T-helper 2 cell treated with Interferon-gamma antibody and Interleukin-4, amounts not matched to agents 5 μg/mL and 100 μg/mL, for 36 hours (primary cell): ENCODE results near the gene PGAP2.
"Not testable (repeated sequence)": the region's sequence is repeated elsewhere in the genome, so short reads cannot be mapped to it uniquely, and the experiment has no call there.

Experiments used
- DNase-seq: peaks from one replicate; pipeline ENCODE4 v3.0.0; 2021; ENCODE audit warnings: low spot score
- H3K27ac Mint-ChIP-seq: one replicate; pipeline ENCODE4 v1.8.0; 2021; ENCODE audit warnings: mild to moderate bottlenecking, mixed read lengths
- H3K27me3 Mint-ChIP-seq: one replicate; pipeline ENCODE4 v1.8.0; 2021; ENCODE audit warnings: low read depth, mixed read lengths
- H3K36me3 Mint-ChIP-seq: one replicate; pipeline ENCODE4 v1.8.0; 2021; ENCODE audit warnings: low read depth, mixed read lengths
- H3K4me1 Mint-ChIP-seq: one replicate; pipeline ENCODE4 v1.8.0; 2021; ENCODE audit warnings: low read depth, mixed read lengths
- H3K4me3 Mint-ChIP-seq: one replicate; pipeline ENCODE4 v1.8.0; 2022; ENCODE audit warnings: mild to moderate bottlenecking, moderate library complexity, mixed read lengths
- H3K9me3 Mint-ChIP-seq: one replicate; pipeline ENCODE4 v1.8.0; 2021; ENCODE audit warnings: mixed read lengths

Gene PGAP2

DNA sequence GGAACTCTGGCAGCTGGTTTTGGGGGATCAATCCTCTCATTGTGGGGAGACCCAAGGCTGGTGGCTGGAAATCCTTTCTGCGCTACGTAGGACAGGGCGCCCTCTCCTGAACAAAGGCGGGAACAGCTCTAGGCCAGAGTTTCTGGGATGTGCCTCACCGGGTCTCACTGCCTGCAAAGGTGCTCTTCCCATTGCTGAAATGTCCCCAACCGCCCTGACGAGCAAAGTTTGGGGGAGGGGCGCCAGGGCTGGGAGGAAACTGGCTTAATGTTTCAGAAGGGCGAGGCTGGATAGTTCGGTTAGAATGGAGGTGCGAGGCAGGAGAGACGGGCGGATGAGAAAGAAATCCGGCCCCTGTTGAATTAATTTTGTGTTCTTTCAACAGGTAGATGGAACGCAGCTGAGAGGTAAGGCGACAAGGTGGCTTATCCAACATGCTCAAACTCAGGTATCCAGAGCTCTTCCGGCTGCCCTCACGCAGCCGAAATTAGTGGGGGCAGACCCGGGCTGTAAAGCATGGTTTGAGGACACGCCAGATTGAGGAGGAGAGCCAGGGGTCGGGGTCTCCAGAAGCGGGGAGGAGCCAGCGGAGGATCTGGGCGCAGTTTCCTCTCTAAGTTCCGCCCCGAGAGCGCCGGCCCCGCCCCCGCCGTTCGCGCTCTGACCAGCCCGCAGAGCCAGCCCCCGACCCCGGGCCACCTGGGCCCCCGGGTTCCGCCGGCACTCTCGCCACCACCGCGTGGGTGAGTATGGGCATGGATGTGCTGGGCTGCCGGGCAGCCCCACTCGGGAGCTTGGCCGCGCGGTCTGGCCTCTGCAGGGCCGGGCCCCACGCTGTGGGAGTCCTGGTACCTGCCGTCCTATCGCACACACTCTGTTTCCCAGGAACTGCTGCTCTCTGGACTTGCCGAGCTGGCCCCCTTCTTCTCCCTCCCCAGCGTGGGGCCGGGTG, at the start of gene PGAP2:
TSS of gene PGAP2 (plus strand) at position 652 of the 952 bp plus-strand sequence. CDS start 2,700 bp downstream, outside the sequence.
- Mint-ChIP-seq H3K27me3 (no peaks in the 10 kb centered on the region), H3K27ac (peak within 1 kb of the TSS; percentile 87), H3K4me1 (peaks cover 14% of the 10 kb centered on the region), H3K36me3 (no peaks in the 10 kb centered on the region), H3K4me3 (peak within 1 kb of the TSS; percentile 91), H3K9me3 (no peaks in the 10 kb centered on the region)
- peak; percentile 63 for DNase-seq

DNA sequence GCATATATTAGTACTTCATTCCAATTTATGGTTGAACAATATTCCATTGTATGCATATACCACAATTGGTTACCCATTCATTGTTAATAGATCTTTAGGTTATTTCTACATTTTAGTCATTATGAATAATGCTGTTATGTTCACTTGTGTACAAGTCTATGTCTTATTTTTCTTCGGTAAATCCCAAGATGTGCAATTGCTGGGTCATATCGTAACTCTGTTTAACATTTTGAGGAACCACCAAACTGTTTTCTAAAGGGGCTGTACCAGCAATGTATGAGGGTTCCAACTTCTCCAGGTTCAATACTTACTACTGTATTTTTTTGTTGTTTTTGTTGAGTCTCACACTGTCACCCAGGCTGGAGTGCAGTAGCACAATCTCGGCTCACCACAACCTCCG, 44.1 kb upstream of the PGAP2 start:
- DNase-seq: no peak
- Mint-ChIP-seq H3K27ac (no peak overlapping the region), H3K9me3 (no peaks in the 10 kb centered on the region), H3K36me3 (peaks cover 51% of the 10 kb centered on the region), H3K4me3 (no peak overlapping the region), H3K27me3 (no peaks in the 10 kb centered on the region), H3K4me1 (no peaks in the 10 kb centered on the region)

DNA sequence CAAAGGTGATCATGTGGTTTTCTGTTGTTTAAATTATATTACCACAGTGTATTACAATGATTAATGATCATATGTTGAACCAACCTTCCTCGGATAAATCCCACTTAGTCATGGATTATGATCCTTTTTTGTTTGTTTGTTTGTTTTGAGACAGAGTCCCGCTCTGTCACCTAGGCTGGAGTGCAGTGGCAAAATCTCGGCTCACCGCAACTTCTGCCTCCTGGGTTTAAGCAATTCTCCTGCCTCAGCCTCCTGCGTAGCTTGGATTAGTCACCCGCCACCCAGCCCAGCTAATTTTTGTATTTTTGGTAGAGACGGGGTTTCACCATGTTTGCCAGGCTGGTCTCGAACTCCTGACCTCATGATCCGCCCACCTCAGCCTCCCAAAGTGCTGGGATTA, 41.5 kb upstream of the PGAP2 start:
- not testable (repeated sequence) for DNase-seq, H3K4me1 Mint-ChIP-seq, H3K9me3 Mint-ChIP-seq, H3K27me3 Mint-ChIP-seq, H3K4me3 Mint-ChIP-seq, H3K27ac Mint-ChIP-seq
- peaks cover 56% of the 10 kb centered on the region for H3K36me3 Mint-ChIP-seq

DNA sequence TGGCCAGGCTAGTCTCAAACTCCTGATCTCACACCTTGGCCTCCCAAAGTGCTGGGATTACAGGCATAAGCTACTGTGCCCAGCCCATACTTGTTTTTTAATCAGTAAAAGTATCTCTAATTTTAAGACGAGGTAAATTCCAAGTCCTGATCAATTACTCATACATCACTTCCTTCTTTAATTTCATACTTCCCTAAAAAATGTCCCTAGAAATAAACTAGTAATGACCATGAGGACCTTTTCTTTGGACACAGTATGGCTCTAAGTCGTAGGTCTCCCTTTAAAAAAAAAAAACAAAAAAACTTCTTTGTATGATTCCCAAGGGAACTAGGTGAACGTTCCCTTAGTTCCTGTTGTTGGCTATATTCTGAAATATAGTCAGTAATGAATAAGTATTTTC, 40.8 kb upstream of the PGAP2 start:
- no peak overlapping the region for H3K4me3 Mint-ChIP-seq
- no peak for DNase-seq

DNA sequence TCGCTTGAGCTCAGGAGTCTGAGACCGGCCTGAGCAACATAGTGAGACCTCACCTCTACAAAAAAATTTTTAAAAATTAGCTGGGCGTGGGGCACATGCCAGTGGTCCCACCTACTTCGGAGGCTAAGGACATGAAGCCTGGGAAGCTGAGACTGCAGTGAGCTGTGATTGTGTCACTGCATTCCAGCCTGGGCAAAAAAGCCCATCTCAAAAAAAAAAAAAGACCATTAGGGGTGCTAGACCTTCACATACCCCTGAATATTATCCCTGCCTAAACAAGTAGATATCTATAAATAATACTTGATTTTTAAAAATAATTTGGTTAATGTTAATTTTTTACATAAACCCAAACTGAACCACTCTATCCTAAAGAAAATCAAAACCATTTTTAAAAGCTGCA, 35.2 kb upstream of the PGAP2 start:
- peaks cover 61% of the 10 kb centered on the region for H3K36me3 Mint-ChIP-seq
- no peak for DNase-seq
- H3K27ac Mint-ChIP-seq: no peak overlapping the region
- H3K9me3 Mint-ChIP-seq: no peaks in the 10 kb centered on the region
- peaks cover 1% of the 10 kb centered on the region for H3K4me1 Mint-ChIP-seq
- H3K4me3 Mint-ChIP-seq: no peak overlapping the region
- no peaks in the 10 kb centered on the region for H3K27me3 Mint-ChIP-seq

More for the DNA sequence above, 40.8 kb upstream of the PGAP2 start:
- H3K36me3 Mint-ChIP-seq: peaks cover 59% of the 10 kb centered on the region
- H3K27me3 Mint-ChIP-seq: no peaks in the 10 kb centered on the region
- no peaks in the 10 kb centered on the region for H3K9me3 Mint-ChIP-seq
- H3K27ac Mint-ChIP-seq: no peak overlapping the region
- H3K4me1 Mint-ChIP-seq: no peaks in the 10 kb centered on the region

DNA sequence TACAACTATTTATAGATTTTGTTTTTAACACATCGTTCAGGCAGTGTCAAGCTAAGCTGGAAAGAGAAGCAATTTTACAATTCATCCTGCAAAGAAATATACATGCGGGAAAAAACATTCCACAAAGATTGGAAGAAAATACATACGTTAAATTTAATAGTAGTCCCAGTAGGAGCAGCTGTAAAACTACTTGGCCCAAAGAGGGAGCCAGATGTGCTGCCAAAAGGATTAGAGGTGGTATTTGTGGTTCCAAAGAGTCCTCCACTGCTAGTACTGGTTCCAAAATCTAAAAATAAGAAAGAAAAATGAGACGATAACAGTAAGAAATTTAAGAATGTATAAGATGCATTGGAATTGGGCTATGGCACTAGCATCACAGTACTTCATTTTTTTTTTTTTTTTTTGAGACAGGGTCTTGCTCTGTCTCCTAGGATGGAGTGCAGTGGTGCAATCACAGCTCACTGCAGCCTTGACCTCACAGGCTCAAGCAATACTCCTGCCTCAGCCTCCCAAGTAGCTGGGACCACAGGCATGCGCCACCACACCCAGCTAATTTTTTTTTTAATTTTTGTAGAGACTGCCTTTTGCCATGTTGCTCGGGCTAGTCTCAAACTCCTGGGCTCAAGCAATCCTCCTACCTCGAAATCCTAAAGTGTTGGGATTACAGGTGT, 32.5 kb upstream of the PGAP2 start:
- Mint-ChIP-seq H3K4me3 (no peak overlapping the region), H3K27me3 (no peaks in the 10 kb centered on the region), H3K4me1 (peaks cover 6% of the 10 kb centered on the region), H3K27ac (no peak overlapping the region), H3K9me3 (no peaks in the 10 kb centered on the region), H3K36me3 (peaks cover 57% of the 10 kb centered on the region)
- no peak for DNase-seq

DNA sequence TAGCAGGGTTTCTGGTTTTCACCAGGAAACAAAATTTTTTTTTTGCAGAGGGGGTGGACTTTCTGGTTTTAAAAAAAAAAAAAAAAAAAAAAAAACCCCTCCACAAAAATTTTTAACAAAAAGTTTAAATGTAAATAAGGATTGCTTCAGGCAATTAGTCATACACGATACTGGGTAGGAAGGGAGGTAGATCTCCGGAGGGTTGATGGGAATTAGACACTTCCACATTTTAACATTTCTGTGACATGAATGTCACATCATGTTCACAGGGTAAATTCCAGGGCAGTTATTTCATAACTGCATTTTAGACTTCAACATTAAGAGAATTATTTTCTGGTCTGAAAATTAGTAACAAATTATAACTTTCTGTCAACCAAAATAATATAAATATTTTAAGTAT, 26.9 kb upstream of the PGAP2 start:
- Mint-ChIP-seq H3K4me3 (peak overlapping the region; percentile 38), H3K27me3 (no peaks in the 10 kb centered on the region), H3K9me3 (no peaks in the 10 kb centered on the region), H3K4me1 (peaks cover 49% of the 10 kb centered on the region), H3K36me3 (peaks cover 56% of the 10 kb centered on the region), H3K27ac (peak overlapping the region; percentile 45)
- DNase-seq: no peak

DNA sequence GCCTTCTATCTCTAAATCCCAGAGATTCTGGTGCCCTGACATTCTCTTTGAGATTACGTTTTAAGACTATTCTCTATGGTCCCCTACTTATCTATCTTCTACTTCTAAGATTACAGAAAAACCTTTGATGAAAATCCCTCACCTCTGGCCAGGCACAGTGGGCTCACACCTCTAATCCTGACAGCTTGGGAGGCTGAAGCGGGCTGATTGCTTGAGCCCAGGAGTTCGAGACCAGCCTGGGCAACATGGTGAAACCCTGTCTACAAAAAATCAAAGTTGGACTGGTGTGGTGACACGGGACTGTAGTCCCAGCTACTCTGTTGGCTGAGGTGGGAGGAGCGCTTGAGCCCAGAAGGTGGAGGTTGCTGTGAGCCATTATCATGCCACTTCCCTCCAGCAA, 25.4 kb upstream of the PGAP2 start:
- Mint-ChIP-seq H3K27me3 (no peaks in the 10 kb centered on the region), H3K27ac (peak overlapping the region; percentile 59), H3K4me3 (peak overlapping the region; percentile 38), H3K9me3 (no peaks in the 10 kb centered on the region), H3K36me3 (peaks cover 60% of the 10 kb centered on the region), H3K4me1 (peaks cover 61% of the 10 kb centered on the region)
- DNase-seq: no peak

DNA sequence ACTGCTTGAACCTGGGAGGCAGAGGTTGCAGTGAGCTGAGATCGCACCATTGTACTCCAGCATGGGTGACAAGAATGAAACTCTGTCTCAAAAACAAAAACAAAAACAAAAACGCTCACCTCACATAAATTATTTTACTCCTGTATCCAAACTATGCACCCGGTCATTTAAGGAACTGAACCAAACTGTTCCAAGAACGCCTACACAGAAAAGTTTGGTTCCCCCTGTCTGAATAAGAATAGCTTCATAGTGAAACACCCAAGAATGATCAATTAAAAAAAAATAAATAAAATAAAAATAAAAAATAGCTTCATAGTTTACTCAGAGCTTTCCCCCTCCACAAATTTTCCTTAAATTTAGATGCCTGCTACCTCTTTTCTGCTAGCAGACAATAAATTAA, 24.7 kb upstream of the PGAP2 start:
- Mint-ChIP-seq H3K4me1 (peaks cover 58% of the 10 kb centered on the region), H3K9me3 (no peaks in the 10 kb centered on the region), H3K27ac (peak overlapping the region; percentile 66), H3K4me3 (peak overlapping the region; percentile 21), H3K36me3 (peaks cover 57% of the 10 kb centered on the region), H3K27me3 (no peaks in the 10 kb centered on the region)
- no peak for DNase-seq

DNA sequence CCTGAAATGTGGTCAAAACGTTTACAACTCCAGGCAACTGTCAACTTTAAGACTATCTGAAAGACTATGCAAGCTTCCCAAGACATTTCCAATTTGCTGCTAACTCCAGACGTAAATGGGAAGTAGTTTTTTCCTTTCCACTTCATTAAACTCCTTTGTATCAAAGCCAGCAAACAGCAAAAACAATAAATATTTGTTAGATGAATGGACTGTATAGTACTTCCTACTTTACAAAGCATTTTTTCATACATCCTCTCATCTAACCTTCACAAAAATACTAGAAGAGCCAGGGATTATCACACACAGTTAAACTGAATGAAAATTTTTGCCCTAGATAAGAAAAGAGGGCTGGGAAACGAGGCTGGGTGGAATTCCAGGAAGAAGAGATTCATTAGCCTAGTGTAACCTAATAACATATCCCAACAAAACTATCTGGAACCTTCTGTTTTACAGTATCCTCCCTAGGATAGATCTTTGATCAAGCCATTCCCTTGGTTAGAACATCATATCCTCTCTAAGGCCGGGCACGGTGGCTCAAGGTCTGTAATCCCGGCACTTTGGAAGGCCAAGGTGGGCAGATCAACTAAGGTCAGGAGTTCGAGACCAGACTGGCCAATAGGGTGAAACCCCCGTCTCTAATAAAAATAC, 21.5 kb upstream of the PGAP2 start:
- H3K4me1 Mint-ChIP-seq: peaks cover 64% of the 10 kb centered on the region
- H3K27ac Mint-ChIP-seq: peak overlapping the region; percentile 78
- DNase-seq: no peak
- H3K9me3 Mint-ChIP-seq: no peaks in the 10 kb centered on the region
- H3K4me3 Mint-ChIP-seq: peak overlapping the region; percentile 64
- H3K36me3 Mint-ChIP-seq: peaks cover 50% of the 10 kb centered on the region
- H3K27me3 Mint-ChIP-seq: no peaks in the 10 kb centered on the region

DNA sequence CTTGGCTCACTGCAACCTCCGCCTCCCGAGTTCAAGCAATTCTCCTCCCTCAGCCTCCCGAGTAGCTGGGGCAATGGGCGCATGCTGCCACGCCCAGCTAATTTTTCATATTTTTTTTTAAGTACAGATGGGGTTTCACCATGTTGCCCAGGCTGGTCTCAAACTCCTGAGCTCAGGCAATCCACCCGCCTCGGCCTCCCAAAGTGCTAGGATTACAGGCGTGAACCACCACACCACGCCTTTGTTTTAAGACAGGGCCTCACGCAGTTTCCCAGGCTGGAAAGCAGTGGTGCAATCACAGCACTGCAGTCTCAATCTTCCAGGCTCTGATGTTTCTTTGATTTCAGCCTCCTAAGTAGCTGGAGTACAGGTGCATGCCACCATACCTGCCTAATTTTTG, 14.0 kb upstream of the PGAP2 start:
- not testable (repeated sequence) for H3K27me3 Mint-ChIP-seq, H3K9me3 Mint-ChIP-seq, DNase-seq, H3K27ac Mint-ChIP-seq
- peak overlapping the region; percentile 10 for H3K4me3 Mint-ChIP-seq
- peaks cover 44% of the 10 kb centered on the region for H3K4me1 Mint-ChIP-seq
- H3K36me3 Mint-ChIP-seq: peaks cover 46% of the 10 kb centered on the region

DNA sequence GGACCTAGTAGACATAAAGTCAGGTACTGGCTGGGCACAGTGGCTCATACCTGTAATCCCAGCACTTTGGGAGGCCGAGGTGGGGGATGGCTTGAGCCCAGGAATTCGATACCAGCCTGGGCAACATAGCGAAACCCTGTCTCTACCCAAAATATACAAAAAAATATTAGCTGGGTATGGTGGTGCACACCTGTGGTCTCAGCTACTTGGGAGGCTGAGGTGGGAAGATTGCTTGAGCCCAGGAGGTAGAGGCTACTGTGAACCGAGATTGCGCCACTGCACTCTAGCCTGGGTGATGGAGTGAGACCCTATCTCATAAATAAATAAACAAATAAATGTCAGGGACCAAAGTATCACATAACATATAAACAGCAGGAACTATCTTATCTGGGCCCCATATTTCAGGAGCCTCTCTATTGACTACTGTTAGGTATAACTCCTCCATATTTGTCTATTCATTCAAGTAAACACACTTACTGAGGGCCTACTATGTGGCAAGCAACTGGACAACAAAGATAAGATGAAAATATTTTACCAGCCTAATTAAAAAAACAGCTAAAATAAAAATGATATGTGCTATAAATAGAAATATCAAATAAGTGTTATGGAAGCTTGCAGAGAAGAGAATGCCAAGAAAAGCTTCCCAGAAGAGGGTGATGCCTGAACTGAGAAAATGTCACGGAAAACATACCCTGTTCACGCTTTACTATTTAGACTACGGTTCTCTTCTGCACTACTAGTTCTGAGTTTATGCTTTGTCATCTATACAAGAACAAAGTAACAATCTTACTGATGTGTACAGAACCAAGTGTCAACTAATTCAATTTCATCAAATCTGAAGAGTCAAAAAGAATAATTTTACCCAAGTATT, 13.0 kb upstream of the PGAP2 start:
- DNase-seq: no peak
- H3K4me3 Mint-ChIP-seq: peak overlapping the region; percentile 97
- peaks cover 38% of the 10 kb centered on the region for H3K4me1 Mint-ChIP-seq
- peak overlapping the region; percentile 99 for H3K27ac Mint-ChIP-seq
- H3K9me3 Mint-ChIP-seq: no peaks in the 10 kb centered on the region
- no peaks in the 10 kb centered on the region for H3K27me3 Mint-ChIP-seq
- H3K36me3 Mint-ChIP-seq: peaks cover 43% of the 10 kb centered on the region

DNA sequence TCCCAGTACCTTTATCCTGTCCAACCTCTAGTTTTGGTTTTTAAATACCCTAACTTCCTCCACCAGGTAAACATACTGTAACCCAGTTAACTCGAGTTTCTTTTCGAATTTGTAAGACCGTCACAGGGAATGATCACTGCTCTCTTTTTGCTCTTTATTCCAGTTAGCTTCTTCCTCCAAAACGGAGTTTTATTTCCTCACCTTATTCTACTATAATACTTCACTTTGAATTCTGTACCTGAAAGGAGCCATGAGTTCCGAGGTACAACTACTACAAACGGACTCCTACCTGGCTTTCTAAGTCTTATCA, 12.4 kb upstream of the PGAP2 start:
- no peak for DNase-seq
- peak overlapping the region; percentile 97 for H3K4me3 Mint-ChIP-seq
- no peaks in the 10 kb centered on the region for H3K9me3 Mint-ChIP-seq
- peaks cover 36% of the 10 kb centered on the region for H3K4me1 Mint-ChIP-seq
- peak overlapping the region; percentile 99 for H3K27ac Mint-ChIP-seq
- H3K27me3 Mint-ChIP-seq: no peaks in the 10 kb centered on the region
- peaks cover 40% of the 10 kb centered on the region for H3K36me3 Mint-ChIP-seq
